ENCODE data around the gene CCNY. TPM values are rescaled to one million over a fixed set of nuclear protein-coding genes. Genes with fewer than 3 reads are reported as not detected.

CCNY gene
- total RNA-seq, 2 experiments from 2014 or later, result 37.0 to 55.8 TPM

- Histone ChIP-seq H3K9me2 (ENCODE audit: insufficient read depth, low read length) (no peaks in the 10 kb centered on the region), H3K36me3 (ENCODE audit: insufficient read depth, low read length) (0 out of 2 replicates have a peak, but pooled peaks cover 3% of the 10 kb centered on the region), H3K4me2 (ENCODE audit: low read length) (no peak overlapping the region), H3K27ac (ENCODE audit: low read depth, low read length, poor library complexity, severe bottlenecking) (no peak overlapping the region), H4K20me1 (ENCODE audit: insufficient read depth, low read length) (no peaks in the 10 kb centered on the region), H3K4me3 (ENCODE audit: low read depth, low read length, poor library complexity, severe bottlenecking) (no peak overlapping the region), H3K79me2 (ENCODE audit: insufficient read depth, low read depth, low read length) (no peaks in the 10 kb centered on the region), H2AFZ (ENCODE audit: low read length) (no peak overlapping the region), H3K4me1 (ENCODE audit: insufficient read depth, low read length, poor library complexity, severe bottlenecking) (no peaks in the 10 kb centered on the region), H3K9me3 (ENCODE audit: low read length) (no peaks in the 10 kb centered on the region)
- TF ChIP-seq EZH2phosphoT487 (IDR thresholded peaks at IDR 0.05; ENCODE audit: borderline replicate concordance, low read depth, low read length) (no peak), CTCF (conservative IDR thresholded peaks at IDR 0.05; ENCODE audit: low read length) (no peak)
- ChIA-PET POLR2A (interaction anchor here (0.6 kb wide), 1 partner anchor 636 kb away, joined by 3 read pairs; no protein-coding TSS in a partner anchor), CTCF (ENCODE audit: unreplicated experiment) (no interaction called here)
- intact Hi-C loops (cut with micrococcal nuclease; ENCODE audit: unreplicated experiment), result no loop called here
- DNase-seq (ENCODE audit: low spot score), result no peak
- no TSS peak for BruUV-seq (replicated peaks)
Observed at GRCh38 chr10:35573796-35574195, 237.5 kb downstream of the CCNY start.

- intact Hi-C loops (cut with micrococcal nuclease; ENCODE audit: unreplicated experiment), result no loop called here
- H3K4me1 ChIP-seq (ENCODE audit: insufficient read depth, low read length, poor library complexity, severe bottlenecking), result no peaks in the 10 kb centered on the region
- no peak overlapping the region for H3K4me3 ChIP-seq (ENCODE audit: low read depth, low read length, poor library complexity, severe bottlenecking)
- ChIA-PET POLR2A (no interaction called here), CTCF (ENCODE audit: unreplicated experiment) (no interaction called here)
- no peaks in the 10 kb centered on the region for H3K9me3 ChIP-seq (ENCODE audit: low read length)
- TF ChIP-seq CTCF (conservative IDR thresholded peaks at IDR 0.05; ENCODE audit: low read length) (peak; percentile 59), EZH2phosphoT487 (IDR thresholded peaks at IDR 0.05; ENCODE audit: borderline replicate concordance, low read depth, low read length) (no peak)
- DNase-seq (ENCODE audit: low spot score), result no peak
- no peak overlapping the region for H3K27ac ChIP-seq (ENCODE audit: low read depth, low read length, poor library complexity, severe bottlenecking)
- H2AFZ ChIP-seq (ENCODE audit: low read length), result no peak overlapping the region
- H3K9me2 ChIP-seq (ENCODE audit: insufficient read depth, low read length), result no peaks in the 10 kb centered on the region
- no peaks in the 10 kb centered on the region for H3K79me2 ChIP-seq (ENCODE audit: insufficient read depth, low read depth, low read length)
- BruUV-seq (replicated peaks), result no TSS peak
- H3K4me2 ChIP-seq (ENCODE audit: low read length), result no peak overlapping the region
- H3K36me3 ChIP-seq (ENCODE audit: insufficient read depth, low read length), result 0 out of 2 replicates have a peak, but pooled peaks cover 3% of the 10 kb centered on the region
- no peaks in the 10 kb centered on the region for H4K20me1 ChIP-seq (ENCODE audit: insufficient read depth, low read length)
Observed at GRCh38 chr10:35574924-35575352, 238.6 kb downstream of the CCNY start.

- H2AFZ ChIP-seq (ENCODE audit: low read length), result no peak overlapping the region
- H3K9me3 ChIP-seq (ENCODE audit: low read length), result no peaks in the 10 kb centered on the region
- CTCF ChIA-PET (ENCODE audit: unreplicated experiment), result no interaction called here
- POLR2A ChIA-PET, result interaction anchor here (1.1 kb wide), 1 partner anchor 17 kb away, joined by 4 read pairs; no protein-coding TSS in a partner anchor
- no peak overlapping the region for H3K4me3 ChIP-seq (ENCODE audit: low read depth, low read length, poor library complexity, severe bottlenecking)
- H4K20me1 ChIP-seq (ENCODE audit: insufficient read depth, low read length), result no peaks in the 10 kb centered on the region
- H3K9me2 ChIP-seq (ENCODE audit: insufficient read depth, low read length), result no peaks in the 10 kb centered on the region
- H3K79me2 ChIP-seq (ENCODE audit: insufficient read depth, low read depth, low read length), result no peaks in the 10 kb centered on the region
- no peaks in the 10 kb centered on the region for H3K4me1 ChIP-seq (ENCODE audit: insufficient read depth, low read length, poor library complexity, severe bottlenecking)
- H3K36me3 ChIP-seq (ENCODE audit: insufficient read depth, low read length), result 0 out of 2 replicates have a peak, but pooled peaks cover 3% of the 10 kb centered on the region
- TF ChIP-seq EZH2phosphoT487 (IDR thresholded peaks at IDR 0.05; ENCODE audit: borderline replicate concordance, low read depth, low read length) (no peak), CTCF (conservative IDR thresholded peaks at IDR 0.05; ENCODE audit: low read length) (no peak)
- intact Hi-C loops (cut with micrococcal nuclease; ENCODE audit: unreplicated experiment), result no loop called here
- H3K27ac ChIP-seq (ENCODE audit: low read depth, low read length, poor library complexity, severe bottlenecking), result no peak overlapping the region
- no peak overlapping the region for H3K4me2 ChIP-seq (ENCODE audit: low read length)
- DNase-seq (ENCODE audit: low spot score), result no peak
- BruUV-seq (replicated peaks), result no TSS peak
Observed at GRCh38 chr10:35575640-35576039, 239.3 kb downstream of the CCNY start.

Measured in OCI-LY7 (cell line).